NCI-H446 (cell line): Measurements from ENCODE around the gene C1orf94.

Source experiments
- DNase-seq, 2 experiments: peaks; one replicate each; lab custom pipeline; 2025; lab: John Stamatoyannopoulos, UW

C1orf94 gene

GRCh38 chr1:34262023-34262853 is 85.5 kb downstream of the C1orf94 start:
- no peak for DNase-seq

GRCh38 chr1:34262921-34263320 is 86.2 kb downstream of the C1orf94 start:
- no peak for DNase-seq

- DNase-seq = no peak
These were observed 86.7 kb downstream of the C1orf94 start for GRCh38 chr1:34263406-34263805.

GRCh38 chr1:34265396-34265795 is 88.7 kb downstream of the C1orf94 start:
- no peak for DNase-seq

GRCh38 chr1:34266127-34266951 is 89.6 kb downstream of the C1orf94 start:
- no peak for DNase-seq

- no peak for DNase-seq
These were observed 90.6 kb downstream of the C1orf94 start for GRCh38 chr1:34267326-34267725.

- no peak for DNase-seq
These were observed 91.7 kb downstream of the C1orf94 start for GRCh38 chr1:34268311-34268954.
